Measurements from ENCODE around the gene SLC40A1.

Gene SLC40A1

GRCh38 chr2:189522435-189523151, 58.0 kb downstream of the SLC40A1 start:
- no peak overlapping the region for H3K4me3 ChIP-seq
- no peaks in the 10 kb centered on the region for H3K36me3 ChIP-seq (ENCODE audit: insufficient read depth, low read length)
- TF ChIP-seq EZH2 (IDR thresholded peaks at IDR 0.05) = no peak
- no peaks in the 10 kb centered on the region for H3K9me3 ChIP-seq (ENCODE audit: low read depth, low read length)
- DNase-seq (ENCODE audit: low read depth, low spot score) = no peak
- H3K27ac ChIP-seq = peak overlapping the region; percentile 48
- H3K9ac ChIP-seq (ENCODE audit: insufficient read length) = no peak overlapping the region

- no peak for DNase-seq (ENCODE audit: low read depth, low spot score)
Measured at GRCh38 chr2:189521699-189522434, 58.7 kb downstream of the SLC40A1 start.

DNA sequence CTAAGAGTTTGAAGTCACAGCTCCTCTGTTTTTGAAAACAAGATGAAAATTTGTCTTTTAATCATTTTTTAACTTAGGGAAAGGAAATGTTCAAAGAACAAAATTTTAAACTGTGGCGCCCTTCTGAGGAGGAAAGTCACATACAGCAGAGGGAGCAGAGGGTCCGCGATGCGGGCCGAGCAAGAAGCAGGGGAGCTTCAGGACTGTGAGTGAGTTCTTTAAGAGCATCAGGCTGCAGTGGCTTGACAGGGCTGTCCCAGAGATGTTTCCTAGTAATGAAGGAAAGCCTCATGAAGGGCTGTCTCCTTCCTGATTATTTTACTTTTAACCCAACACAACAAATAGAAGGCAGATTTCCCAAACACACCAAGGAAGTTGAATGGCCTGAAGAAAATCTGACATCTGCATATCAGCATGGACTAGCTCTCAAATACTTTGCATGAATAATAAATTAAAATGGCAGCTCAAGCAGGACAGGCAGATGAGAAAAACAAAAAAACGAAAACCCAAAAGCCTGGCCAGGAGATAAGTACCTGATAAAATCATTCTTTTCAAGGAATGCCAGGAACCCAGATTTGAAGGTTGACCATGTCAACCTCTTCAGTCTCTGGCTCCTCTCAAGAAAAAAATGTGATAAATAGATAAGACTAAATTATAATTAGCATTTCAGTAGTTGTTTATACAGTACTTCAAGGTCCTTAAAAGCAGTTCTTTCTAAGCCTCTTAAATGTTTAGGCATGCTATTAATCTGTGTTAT, 60.8 kb downstream of the SLC40A1 start:
- DNase-seq (ENCODE audit: low read depth, low spot score) = no peak
- no peak overlapping the region for H3K27ac ChIP-seq
- no peak overlapping the region for H3K4me3 ChIP-seq
- no peak overlapping the region for H3K9ac ChIP-seq (ENCODE audit: insufficient read length)
- TF ChIP-seq EZH2 (IDR thresholded peaks at IDR 0.05) = no peak
- TF ChIP-seq FOXP2 (optimal IDR thresholded peaks at IDR 0.05; ENCODE audit: control extremely low read depth, extremely low read length, insufficient read depth) = no peak
- TF ChIP-seq POLR2AphosphoS5 (IDR thresholded peaks at IDR 0.05; ENCODE audit: borderline replicate concordance, low read depth, low read length) = no peak
- H3K36me3 ChIP-seq (ENCODE audit: insufficient read depth, low read length) = no peaks in the 10 kb centered on the region
- no peaks in the 10 kb centered on the region for H3K9me3 ChIP-seq (ENCODE audit: low read depth, low read length)

More at GRCh38 chr2:189521699-189522434, 58.7 kb downstream of the SLC40A1 start:
- no peak for TF ChIP-seq FOXP2 (optimal IDR thresholded peaks at IDR 0.05; ENCODE audit: control extremely low read depth, extremely low read length, insufficient read depth)
- no peak for TF ChIP-seq POLR2AphosphoS5 (IDR thresholded peaks at IDR 0.05; ENCODE audit: borderline replicate concordance, low read depth, low read length)
- TF ChIP-seq EZH2 (IDR thresholded peaks at IDR 0.05) = no peak
- Histone ChIP-seq H3K9ac (ENCODE audit: insufficient read length) (no peak overlapping the region), H3K4me3 (no peak overlapping the region), H3K9me3 (ENCODE audit: low read depth, low read length) (no peaks in the 10 kb centered on the region), H3K27ac (peak overlapping the region; percentile 48), H3K36me3 (ENCODE audit: insufficient read depth, low read length) (no peaks in the 10 kb centered on the region)

DNA sequence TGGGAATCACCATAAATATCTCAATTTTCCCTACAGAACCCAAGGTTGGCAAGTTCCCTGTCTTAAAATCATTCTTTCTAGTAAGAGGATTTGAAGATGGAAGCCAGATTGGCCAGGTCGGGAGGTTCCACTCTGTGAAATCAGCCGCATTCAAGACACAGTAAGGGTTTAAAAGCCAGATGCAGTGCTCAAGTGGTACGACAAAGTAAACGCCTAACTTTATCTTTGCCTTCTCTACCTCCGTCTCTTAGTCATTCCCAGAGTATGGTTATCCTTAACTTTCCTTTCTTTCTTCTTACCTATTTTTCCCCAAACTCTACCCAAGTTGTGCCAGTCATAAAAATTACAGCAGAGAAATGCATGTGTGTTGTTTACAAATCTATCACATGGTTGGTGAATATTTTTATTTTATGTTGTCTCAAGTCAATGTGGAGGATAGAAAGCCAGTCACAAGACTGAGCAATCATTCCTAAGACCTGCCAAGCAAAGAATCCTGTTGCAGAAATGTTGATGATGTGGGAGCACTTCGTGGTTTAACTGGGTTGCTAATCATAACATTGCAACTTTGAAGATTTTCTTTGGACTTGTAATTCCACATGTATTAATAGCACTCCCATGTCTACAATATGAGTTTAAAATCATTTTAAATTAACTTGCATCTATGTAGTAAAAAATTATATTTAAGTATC, 62.6 kb downstream of the SLC40A1 start:
- no peak for DNase-seq (ENCODE audit: low read depth, low spot score)
- Histone ChIP-seq H3K36me3 (ENCODE audit: insufficient read depth, low read length) (no peaks in the 10 kb centered on the region), H3K9me3 (ENCODE audit: low read depth, low read length) (no peaks in the 10 kb centered on the region), H3K4me3 (no peak overlapping the region), H3K27ac (no peak overlapping the region), H3K9ac (ENCODE audit: insufficient read length) (no peak overlapping the region)
- TF ChIP-seq POLR2AphosphoS5 (IDR thresholded peaks at IDR 0.05; ENCODE audit: borderline replicate concordance, low read depth, low read length) = no peak
- no peak for TF ChIP-seq FOXP2 (optimal IDR thresholded peaks at IDR 0.05; ENCODE audit: control extremely low read depth, extremely low read length, insufficient read depth)
- no peak for TF ChIP-seq EZH2 (IDR thresholded peaks at IDR 0.05)

DNA sequence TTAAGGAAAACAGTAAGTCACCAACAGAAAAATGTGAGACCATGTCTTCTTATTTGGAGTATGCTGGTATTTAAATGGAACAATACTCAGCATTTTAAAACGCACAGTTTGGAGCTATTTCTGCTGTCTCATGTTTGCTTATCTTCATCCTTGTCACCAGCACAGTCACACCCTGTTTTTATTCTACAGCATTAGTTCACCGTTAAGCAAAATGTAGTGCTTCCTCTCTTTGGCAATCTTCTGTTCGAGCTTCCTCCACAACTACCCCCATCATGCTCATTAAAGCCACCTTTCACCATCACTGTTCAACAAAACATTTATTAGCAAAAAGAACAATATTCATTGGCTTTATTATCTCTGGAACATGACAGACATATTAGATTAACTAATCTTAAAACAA, 64.0 kb downstream of the SLC40A1 start:
- Histone ChIP-seq H3K36me3 (ENCODE audit: insufficient read depth, low read length) (no peaks in the 10 kb centered on the region), H3K9ac (ENCODE audit: insufficient read length) (no peak overlapping the region)

GRCh38 chr2:189515264-189515663, 65.3 kb downstream of the SLC40A1 start:
- no peak for DNase-seq (ENCODE audit: low read depth, low spot score)
- no peak for TF ChIP-seq FOXP2 (optimal IDR thresholded peaks at IDR 0.05; ENCODE audit: control extremely low read depth, extremely low read length, insufficient read depth)
- TF ChIP-seq EZH2 (IDR thresholded peaks at IDR 0.05) = no peak
- TF ChIP-seq POLR2AphosphoS5 (IDR thresholded peaks at IDR 0.05; ENCODE audit: borderline replicate concordance, low read depth, low read length) = no peak
- no peaks in the 10 kb centered on the region for H3K36me3 ChIP-seq (ENCODE audit: insufficient read depth, low read length)
- peaks cover 2% of the 10 kb centered on the region; the same call in 1 of the 2 replicates for H3K9me3 ChIP-seq (ENCODE audit: low read depth, low read length)
- H3K4me3 ChIP-seq = no peak overlapping the region
- no peak overlapping the region for H3K9ac ChIP-seq (ENCODE audit: insufficient read length)
- H3K27ac ChIP-seq = no peak overlapping the region

More for the DNA sequence above, 64.0 kb downstream of the SLC40A1 start:
- Histone ChIP-seq H3K27ac (no peak overlapping the region), H3K4me3 (no peak overlapping the region), H3K9me3 (ENCODE audit: low read depth, low read length) (no peaks in the 10 kb centered on the region)
- TF ChIP-seq FOXP2 (optimal IDR thresholded peaks at IDR 0.05; ENCODE audit: control extremely low read depth, extremely low read length, insufficient read depth) = no peak
- no peak for TF ChIP-seq POLR2AphosphoS5 (IDR thresholded peaks at IDR 0.05; ENCODE audit: borderline replicate concordance, low read depth, low read length)
- no peak for TF ChIP-seq EZH2 (IDR thresholded peaks at IDR 0.05)
- no peak for DNase-seq (ENCODE audit: low read depth, low spot score)

DNA sequence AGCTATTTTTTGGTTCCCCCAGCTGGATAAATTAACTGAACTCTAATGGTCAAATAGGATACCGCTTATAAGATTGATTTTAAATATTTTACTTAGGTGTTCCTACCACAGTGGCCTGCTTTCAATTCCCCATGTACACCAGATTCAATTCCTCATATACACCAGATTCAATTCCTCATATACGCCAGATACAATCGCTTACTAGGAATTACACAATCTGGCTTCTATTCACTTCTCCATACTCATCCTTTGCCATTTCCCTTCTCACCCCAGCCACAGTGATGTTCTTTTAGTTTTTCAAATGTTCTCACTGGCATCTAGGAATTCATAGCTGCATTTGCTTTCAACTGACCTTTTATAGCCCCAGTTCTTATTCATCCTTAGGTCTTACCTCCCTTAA, 66.5 kb downstream of the SLC40A1 start:
- no peak for DNase-seq (ENCODE audit: low read depth, low spot score)
- Histone ChIP-seq H3K27ac (no peak overlapping the region), H3K36me3 (ENCODE audit: insufficient read depth, low read length) (no peaks in the 10 kb centered on the region), H3K9ac (ENCODE audit: insufficient read length) (no peak overlapping the region), H3K9me3 (ENCODE audit: low read depth, low read length) (peaks cover 2% of the 10 kb centered on the region; the same call in 1 of the 2 replicates), H3K4me3 (no peak overlapping the region)
- TF ChIP-seq POLR2AphosphoS5 (IDR thresholded peaks at IDR 0.05; ENCODE audit: borderline replicate concordance, low read depth, low read length) = no peak
- no peak for TF ChIP-seq EZH2 (IDR thresholded peaks at IDR 0.05)
- no peak for TF ChIP-seq FOXP2 (optimal IDR thresholded peaks at IDR 0.05; ENCODE audit: control extremely low read depth, extremely low read length, insufficient read depth)

DNA sequence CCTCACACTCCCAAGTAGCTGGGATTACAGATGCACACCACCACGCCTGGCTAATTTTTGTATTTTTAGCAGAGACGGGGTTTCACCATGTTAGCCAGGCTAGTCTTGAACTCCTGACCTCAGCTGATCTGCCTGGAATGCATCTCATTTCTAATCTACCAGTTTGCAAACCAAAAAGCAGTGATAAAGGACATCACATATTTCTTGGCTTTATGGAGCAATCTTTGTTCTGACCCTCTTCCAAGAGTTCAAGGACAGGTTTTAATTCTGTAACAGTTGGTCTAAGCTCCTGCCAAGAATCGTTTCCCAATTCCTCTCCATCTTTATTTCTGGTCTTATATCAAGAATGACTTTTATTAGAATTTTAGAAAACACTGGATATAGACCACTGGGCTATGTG, 67.7 kb downstream of the SLC40A1 start:
- Histone ChIP-seq H3K4me3 (no peak overlapping the region), H3K9me3 (ENCODE audit: low read depth, low read length) (peaks cover 2% of the 10 kb centered on the region; the same call in 1 of the 2 replicates), H3K9ac (ENCODE audit: insufficient read length) (no peak overlapping the region), H3K27ac (no peak overlapping the region), H3K36me3 (ENCODE audit: insufficient read depth, low read length) (no peaks in the 10 kb centered on the region)
- no peak for TF ChIP-seq FOXP2 (optimal IDR thresholded peaks at IDR 0.05; ENCODE audit: control extremely low read depth, extremely low read length, insufficient read depth)
- no peak for TF ChIP-seq EZH2 (IDR thresholded peaks at IDR 0.05)
- no peak for TF ChIP-seq POLR2AphosphoS5 (IDR thresholded peaks at IDR 0.05; ENCODE audit: borderline replicate concordance, low read depth, low read length)
- no peak for DNase-seq (ENCODE audit: low read depth, low spot score)
